ENCODE data around the gene SUN2. TPM values are rescaled to one million over a fixed set of nuclear protein-coding genes. Genes with fewer than 3 reads are reported as not detected.

Gene SUN2
- total and polyA plus RNA-seq, 2 of the 4 experiments (the other 2 are of a cell fraction): 27.8 to 50.0 TPM

DNA sequence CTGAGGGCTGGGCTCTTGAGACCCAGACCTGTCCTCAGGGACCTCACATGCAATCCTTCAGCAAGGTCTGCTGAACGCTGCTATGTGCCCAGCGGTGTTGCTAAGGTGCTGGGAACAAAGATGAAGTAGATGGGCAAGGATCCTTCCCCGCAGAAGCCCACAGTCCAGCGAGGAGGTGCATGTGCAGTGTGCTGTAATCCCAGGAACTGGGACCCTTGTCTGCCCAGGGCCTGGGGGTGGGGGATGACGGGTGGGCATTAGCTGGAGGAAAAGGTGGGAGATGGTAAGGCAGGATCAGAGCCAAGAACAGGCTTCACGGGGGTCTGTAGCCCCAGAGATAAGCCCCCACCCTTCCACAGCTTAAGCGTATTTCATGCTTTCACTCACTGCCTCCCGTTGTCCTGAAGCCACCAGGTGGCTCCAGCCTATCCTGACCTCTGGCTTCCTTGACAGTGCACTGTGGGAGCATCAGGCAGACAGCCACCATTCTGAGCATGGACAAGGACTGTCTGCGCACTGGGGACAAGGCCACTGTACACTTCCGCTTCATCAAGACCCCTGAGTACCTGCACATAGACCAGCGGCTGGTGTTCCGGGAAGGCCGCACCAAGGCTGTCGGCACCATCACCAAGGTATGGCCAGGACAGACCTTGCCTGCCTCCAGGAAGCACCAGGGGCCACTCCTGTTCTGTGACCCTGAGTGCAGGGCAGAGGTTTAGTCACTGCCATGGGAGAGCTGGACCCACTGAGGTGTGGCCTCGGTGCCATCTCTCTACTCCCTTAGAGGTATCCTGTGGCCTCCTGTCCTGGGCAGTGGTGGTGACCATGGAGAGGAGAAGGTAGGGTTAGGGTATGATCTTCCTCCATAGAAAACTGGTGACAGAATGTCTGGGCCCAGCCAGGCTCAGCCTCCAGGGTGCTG, 28.0 kb downstream of the SUN2 start:
- Histone ChIP-seq H2BK120ac (ENCODE audit: low read depth, low read length) (no peak overlapping the region), H2BK5ac (ENCODE audit: low read depth, low read length, poor library complexity, severe bottlenecking) (no peak overlapping the region), H3K36me3 (ENCODE audit: control insufficient read depth, insufficient read depth, low read length) (peaks cover 85% of the 10 kb centered on the region), H4K91ac (ENCODE audit: insufficient read depth, low read depth, low read length) (no peak overlapping the region), H2AK5ac (ENCODE audit: low read depth, low read length) (no peak overlapping the region), H3K27ac (ENCODE audit: insufficient read depth, low read length) (no peak overlapping the region), H4K5ac (ENCODE audit: low read depth, low read length) (no peak overlapping the region), H3K27me3 (ENCODE audit: control insufficient read depth, insufficient read depth, low read length) (no peaks in the 10 kb centered on the region), H3K56ac (ENCODE audit: extremely low read depth, insufficient read depth, low read length) (no peak overlapping the region), H2BK15ac (ENCODE audit: low read depth, low read length) (no peak overlapping the region), H3K9me1 (ENCODE audit: insufficient read depth, low read length) (0 out of 2 replicates have a peak, but pooled peaks cover 3% of the 10 kb centered on the region), H3K4me3 (ENCODE audit: insufficient read depth, low read depth, low read length) (no peak overlapping the region), H3K23ac (ENCODE audit: low read depth, low read length) (no peak overlapping the region), H3K9me3 (ENCODE audit: control insufficient read depth, insufficient read depth, low read length) (no peaks in the 10 kb centered on the region), H3K79me1 (ENCODE audit: low read depth in 1 of 2, low read length in 2 of 2) (peaks cover 5 to 27% of the 10 kb centered on the region in 2 experiments; a peak in 3 of 4 replicates), H2BK20ac (ENCODE audit: low read depth, low read length) (no peak overlapping the region), H3K18ac (ENCODE audit: low read depth, low read length) (no peak overlapping the region), H3K4ac (ENCODE audit: low read depth, low read length) (no peak overlapping the region), H4K20me1 (ENCODE audit: insufficient read depth, low read length) (no peaks in the 10 kb centered on the region; the same call in 1 of the 2 replicates), H2AK9ac (replicated peaks; ENCODE audit: low read depth, low read length, poor library complexity) (no peak overlapping the region), H3K14ac (replicated peaks; ENCODE audit: low read depth, low read length) (no peak overlapping the region), H3K4me1 (ENCODE audit: control insufficient read depth, insufficient read depth, low read length) (no peaks in the 10 kb centered on the region), H2AFZ (replicated peaks; ENCODE audit: low read length, poor library complexity) (no peak overlapping the region), H4K8ac (ENCODE audit: low read depth in 2 of 2, low read length in 2 of 2) (no peak overlapping the region), H3K4me2 (ENCODE audit: low read depth, low read length) (no peak overlapping the region), H3K9ac (ENCODE audit: low read depth, low read length) (no peak overlapping the region)
- WGBS, 2 experiments (ENCODE audit: extremely low coverage in 2 of 2, insufficient read length in 1 of 2): 100% methylated on average over 6 of the region's 15 CpGs; no CpG with 5 or more reads in 1 of the 2 experiments
- dilution Hi-C loops (cut with HindIII; ENCODE audit: low sequenced_read_pairs, unreplicated experiment): no loop called here
- POLR2A ChIA-PET (ENCODE audit: unreplicated experiment): no interaction called here
- intact Hi-C loops (cut with micrococcal nuclease): no loop called here
- DNase-seq (no peak), ATAC-seq (ENCODE audit: low read depth) (no peak)
- in situ Hi-C loops (cut with MboI; ENCODE audit: low sequenced_read_pairs): no loop called here
- no TSS peak for BruUV-seq (replicated peaks)
- CTCF ChIA-PET: interaction anchor here (1.4 kb wide), 1 partner anchor 9 kb away, joined by 3 read pairs; no protein-coding TSS in a partner anchor
- TF ChIP-seq, protein P1, sequence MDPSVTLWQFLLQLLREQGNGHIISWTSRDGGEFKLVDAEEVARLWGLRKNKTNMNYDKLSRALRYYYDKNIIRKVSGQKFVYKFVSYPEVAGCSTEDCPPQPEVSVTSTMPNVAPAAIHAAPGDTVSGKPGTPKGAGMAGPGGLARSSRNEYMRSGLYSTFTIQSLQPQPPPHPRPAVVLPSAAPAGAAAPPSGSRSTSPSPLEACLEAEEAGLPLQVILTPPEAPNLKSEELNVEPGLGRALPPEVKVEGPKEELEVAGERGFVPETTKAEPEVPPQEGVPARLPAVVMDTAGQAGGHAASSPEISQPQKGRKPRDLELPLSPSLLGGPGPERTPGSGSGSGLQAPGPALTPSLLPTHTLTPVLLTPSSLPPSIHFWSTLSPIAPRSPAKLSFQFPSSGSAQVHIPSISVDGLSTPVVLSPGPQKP (IDR thresholded peaks at IDR 0.05; ENCODE audit: borderline replicate concordance, low read depth, low read length): no peak
- no peak for TF ChIP-seq BHLHE40 (IDR thresholded peaks at IDR 0.05; ENCODE audit: low read depth, low read length)
- TF ChIP-seq POLR2A (IDR thresholded peaks at IDR 0.05; ENCODE audit: low read depth, low read length): no peak
- TF ChIP-seq MAZ (IDR thresholded peaks at IDR 0.05; ENCODE audit: borderline replicate concordance, low read depth, low read length): no peak
- TF ChIP-seq RCOR1 (IDR thresholded peaks at IDR 0.05; ENCODE audit: insufficient replicate concordance, low read length): no peak
- TF ChIP-seq, protein P2, sequence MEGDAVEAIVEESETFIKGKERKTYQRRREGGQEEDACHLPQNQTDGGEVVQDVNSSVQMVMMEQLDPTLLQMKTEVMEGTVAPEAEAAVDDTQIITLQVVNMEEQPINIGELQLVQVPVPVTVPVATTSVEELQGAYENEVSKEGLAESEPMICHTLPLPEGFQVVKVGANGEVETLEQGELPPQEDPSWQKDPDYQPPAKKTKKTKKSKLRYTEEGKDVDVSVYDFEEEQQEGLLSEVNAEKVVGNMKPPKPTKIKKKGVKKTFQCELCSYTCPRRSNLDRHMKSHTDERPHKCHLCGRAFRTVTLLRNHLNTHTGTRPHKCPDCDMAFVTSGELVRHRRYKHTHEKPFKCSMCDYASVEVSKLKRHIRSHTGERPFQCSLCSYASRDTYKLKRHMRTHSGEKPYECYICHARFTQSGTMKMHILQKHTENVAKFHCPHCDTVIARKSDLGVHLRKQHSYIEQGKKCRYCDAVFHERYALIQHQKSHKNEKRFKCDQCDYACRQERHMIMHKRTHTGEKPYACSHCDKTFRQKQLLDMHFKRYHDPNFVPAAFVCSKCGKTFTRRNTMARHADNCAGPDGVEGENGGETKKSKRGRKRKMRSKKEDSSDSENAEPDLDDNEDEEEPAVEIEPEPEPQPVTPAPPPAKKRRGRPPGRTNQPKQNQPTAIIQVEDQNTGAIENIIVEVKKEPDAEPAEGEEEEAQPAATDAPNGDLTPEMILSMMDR (conservative IDR thresholded peaks at IDR 0.05; ENCODE audit: low read depth, low read length): no peak
- no peak for TF ChIP-seq RAD21 (IDR thresholded peaks at IDR 0.05; ENCODE audit: low read length)
- no peak for TF ChIP-seq SMC3 (IDR thresholded peaks at IDR 0.05; ENCODE audit: low read depth, low read length)
- no peak for TF ChIP-seq RFX5 (IDR thresholded peaks at IDR 0.05; ENCODE audit: low read depth, low read length)
- no peak for TF ChIP-seq NFE2L2 (IDR thresholded peaks at IDR 0.05; ENCODE audit: low read depth, low read length)
